Body of pancreas (tissue), 4 donors: ENCODE results near the gene S100A11. TPM values are rescaled to one million over a fixed set of nuclear protein-coding genes. Genes with fewer than 3 reads are reported as not detected.

ENCODE experiments used
- ATAC-seq: fragments of 150-250 bp; one replicate; pipeline ENCODE4 v1.9.1; 2016
- DNase-seq, 4 donors: peaks; one replicate each; pipeline ENCODE4 v3.0.0-alpha.2; 2019
- H3K27ac ChIP-seq, 4 donors: fragments of 200-600 bp; sonication (generic); 1 replicate in 3 of 4; 2 replicates in 1 of 4; pipeline versions ENCODE4 v1.5.1 to v1.6.1; 2016 to 2019; ENCODE audit warnings: mild to moderate bottlenecking in 1 of 4, mixed read lengths in 1 of 4, moderate library complexity in 1 of 4
- H3K27me3 ChIP-seq, 2 donors: fragments of 200-600 bp; sonication (generic); one replicate each; pipeline ENCODE4 v1.6.0; 2016; ENCODE audit warnings: mild to moderate bottlenecking in 1 of 2
- H3K36me3 ChIP-seq, 2 donors: fragments of 200-600 bp; sonication (generic); replicated peaks in 1 of 2; 2 replicates each; pipeline ENCODE4 v1.5.1; 2016; ENCODE audit warnings: low read depth in 2 of 2; ENCODE audit not compliant: insufficient read depth in 1 of 2
- H3K4me1 ChIP-seq: fragments of 200-600 bp; sonication (generic); one replicate; pipeline ENCODE4 v1.6.0; 2016
- H3K4me3 ChIP-seq, 2 donors: fragments of 200-600 bp; sonication (generic); 1 replicate in 1 of 2; 2 replicates in 1 of 2; pipeline ENCODE4 v1.5.1; 2016 to 2019
- H3K9me3 ChIP-seq, 3 donors: fragments of 200-600 bp; sonication (generic); 1 replicate in 2 of 3; 2 replicates in 1 of 3; pipeline ENCODE4 v1.5.1; 2016
- CTCF ChIP-seq, 7 experiments: fragments of 450-650 bp in 4 of 7; fragments of 200-600 bp in 3 of 7; sonication (generic) in 3 of 7; IDR thresholded peaks; one replicate each; pipeline ENCODE4 v1.5.1; 2016 to 2019; ENCODE audit warnings: antibody characterized with exemption in 7 of 7
- POLR2A ChIP-seq, 3 donors: fragments of 450-650 bp; IDR thresholded peaks; one replicate each; pipeline ENCODE4 v1.6.1; 2016; ENCODE audit warnings: antibody characterized with exemption in 3 of 3, mild to moderate bottlenecking in 2 of 3
- WGBS, 2 donors: methylation state at CpG; one replicate each; pipeline ENCODE4 v1.1.5; 2017; 5-methylcytosine and 5-hydroxymethylcytosine counted together
- intact Hi-C: fragments of 100-400 bp; cut with DNase I; formaldehyde crosslinking; loops from one replicate; pipeline ENCODE4 v1.15.1; 2023
- total RNA-seq, 2 donors: library from RNA; depleted of rRNA; stranded (reverse); fragments of >200 nt; gene quantifications; one replicate each; pipeline ENCODE4 v1.1.0, GENCODE V29; 2016

The S100A11 gene
- total RNA-seq, 2 donors from 2014 or later = 76.1 to 101 TPM

- 7 to 10% methylated on average over 21 of the region's 21 CpGs for WGBS, 2 donors
- DNase-seq (peak; percentile 74 to 92 (median 87)), ATAC-seq (peak; percentile 56)
- TF ChIP-seq CTCF (IDR thresholded peaks at IDR 0.05) (no peak), POLR2A (IDR thresholded peaks at IDR 0.05) (peak; percentile 30 to 81 (median 78))
- Histone ChIP-seq H3K9me3 (no peaks in the 10 kb centered on the region), H3K4me1 (peaks cover 60% of the 10 kb centered on the region), H3K36me3 (no peaks in the 10 kb centered on the region), H3K27ac (peak overlapping the region; percentile 81 to 94 (median 88)), H3K27me3 (no peaks in the 10 kb centered on the region), H3K4me3 (peak overlapping the region in 1 of 2 donors; percentile 27)
- intact Hi-C loops = no loop called here
Observed at GRCh38 chr1:151992303-151993083, 44.3 kb downstream of the S100A11 start.

- DNase-seq = no peak
- intact Hi-C loops = no loop called here
- H3K27me3 ChIP-seq = no peaks in the 10 kb centered on the region
- peaks cover 60% of the 10 kb centered on the region for H3K4me1 ChIP-seq
- 19 to 32% methylated on average over 6 of the region's 6 CpGs for WGBS, 2 donors
- H3K4me3 ChIP-seq = no peak overlapping the region
- no peaks in the 10 kb centered on the region for H3K9me3 ChIP-seq
- ATAC-seq = no peak
- no peaks in the 10 kb centered on the region for H3K36me3 ChIP-seq
- peak overlapping the region; percentile 81 to 94 (median 88) for H3K27ac ChIP-seq
- no peak for TF ChIP-seq CTCF (IDR thresholded peaks at IDR 0.05)
- no peak for TF ChIP-seq POLR2A (IDR thresholded peaks at IDR 0.05)
Observed at GRCh38 chr1:151991663-151992302, 45.0 kb downstream of the S100A11 start.

DNA sequence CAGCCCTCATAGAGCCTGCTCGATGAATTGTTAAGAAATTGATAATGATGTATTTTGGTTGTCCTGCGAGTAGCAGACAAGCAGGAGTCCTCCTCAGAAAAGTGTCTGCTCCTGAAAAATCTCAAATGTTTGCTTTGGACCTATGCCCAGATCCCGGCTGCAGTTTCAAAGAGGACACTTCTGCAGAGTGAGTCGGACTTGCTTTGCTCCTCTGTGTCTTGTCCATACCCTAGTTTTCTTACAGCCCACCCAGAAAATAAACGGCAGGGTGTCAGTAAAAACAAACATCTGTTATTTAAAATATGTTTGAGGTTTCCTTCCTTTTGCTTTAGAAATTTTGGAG is 46.0 kb downstream of the S100A11 start:
- DNase-seq (peak; percentile 40 to 55 (median 46)), ATAC-seq (no peak)
- no peaks in the 10 kb centered on the region for H3K9me3 ChIP-seq
- no peak overlapping the region for H3K4me3 ChIP-seq
- TF ChIP-seq CTCF (IDR thresholded peaks at IDR 0.05) (no peak), POLR2A (IDR thresholded peaks at IDR 0.05) (no peak)
- no peaks in the 10 kb centered on the region for H3K27me3 ChIP-seq
- 1 to 6% methylated on average over 5 of the region's 5 CpGs for WGBS, 2 donors
- H3K27ac ChIP-seq = peak overlapping the region in 3 of 4 donors; percentile 88 to 94 (median 89)
- intact Hi-C loops = no loop called here
- no peaks in the 10 kb centered on the region for H3K36me3 ChIP-seq
- H3K4me1 ChIP-seq = peaks cover 60% of the 10 kb centered on the region

DNA sequence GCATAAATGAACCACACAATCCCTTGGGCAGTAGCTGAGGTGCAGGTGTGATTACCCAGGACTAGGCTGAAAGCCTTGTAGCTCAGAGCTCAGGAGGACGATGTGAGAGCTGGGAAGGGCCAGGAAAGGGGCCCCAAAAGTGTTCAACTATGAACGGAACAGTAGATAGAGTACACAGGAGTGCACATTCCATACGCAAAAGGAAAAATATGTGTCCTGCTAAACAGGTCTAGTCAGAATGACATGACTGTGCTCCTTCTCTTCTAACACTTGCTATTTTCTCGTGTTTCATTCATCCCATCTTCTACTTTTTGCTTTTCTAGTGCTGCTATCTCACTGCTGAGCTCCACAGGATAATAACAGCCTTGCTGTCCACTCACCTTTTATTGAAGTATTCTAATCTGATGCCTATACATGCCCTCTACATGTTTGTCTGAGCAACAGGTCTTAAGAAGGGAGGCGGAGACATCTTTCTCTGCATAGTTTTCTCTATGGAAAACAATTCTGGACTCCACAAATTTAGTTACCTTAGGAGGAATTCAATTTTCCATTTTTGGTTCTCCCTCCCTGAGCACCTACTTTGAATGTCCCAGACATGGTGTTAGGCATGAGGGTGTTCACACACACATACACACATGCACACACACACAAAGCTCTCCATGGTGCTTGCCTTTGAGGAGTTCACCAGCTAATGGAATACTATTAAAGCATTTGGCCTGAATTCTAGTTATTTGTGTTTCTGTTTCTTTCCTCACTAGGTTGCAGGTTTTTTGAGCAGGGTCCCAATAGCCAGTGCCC is 46.5 kb downstream of the S100A11 start:
- no peaks in the 10 kb centered on the region for H3K27me3 ChIP-seq
- TF ChIP-seq POLR2A (IDR thresholded peaks at IDR 0.05) (no peak), CTCF (IDR thresholded peaks at IDR 0.05) (no peak)
- no peak for DNase-seq
- H3K9me3 ChIP-seq = no peaks in the 10 kb centered on the region
- peak overlapping the region; percentile 0 to 94 (median 88) for H3K27ac ChIP-seq
- WGBS, 2 donors = 39 to 43% methylated on average over 5 of the region's 5 CpGs
- intact Hi-C loops = no loop called here
- peaks cover 60% of the 10 kb centered on the region for H3K4me1 ChIP-seq
- no peak for ATAC-seq
- peaks cover 0 to 2% of the 10 kb centered on the region in 2 donors for H3K36me3 ChIP-seq
- H3K4me3 ChIP-seq = no peak overlapping the region
